Activated CD4-positive, alpha-beta T cell treated with anti-CD3 and anti-CD28 coated beads, Interleukin-2, amount 10 ng/mL, durations not matched to agents 24 days and 14 days (primary cell): ENCODE results near the gene SLC35D3. TPM values are rescaled to one million over a fixed set of nuclear protein-coding genes. Genes with fewer than 3 reads are reported as not detected.
"Not testable (repeated sequence)": the region's sequence is repeated elsewhere in the genome, so short reads cannot be mapped to it uniquely, and the experiment has no call there.

ENCODE experiments used
- DNase-seq: peaks from one replicate; pipeline ENCODE4 v3.0.0; 2022
- H3K27ac Mint-ChIP-seq: one replicate; pipeline ENCODE4 v1.8.0; 2022; ENCODE audit warnings: mild to moderate bottlenecking, mixed read lengths
- H3K27me3 Mint-ChIP-seq: one replicate; pipeline ENCODE4 v1.8.0; 2022; ENCODE audit warnings: mixed read lengths
- H3K36me3 Mint-ChIP-seq: one replicate; pipeline ENCODE4 v1.8.0; 2022; ENCODE audit warnings: low read depth, mild to moderate bottlenecking, mixed read lengths
- H3K4me1 Mint-ChIP-seq: one replicate; pipeline ENCODE4 v1.8.0; 2021; ENCODE audit warnings: mixed read lengths
- H3K4me3 Mint-ChIP-seq: one replicate; pipeline ENCODE4 v1.8.0; 2022; ENCODE audit warnings: mild to moderate bottlenecking, moderate library complexity, mixed read lengths
- H3K9me3 Mint-ChIP-seq: one replicate; pipeline ENCODE4 v1.8.0; 2021; ENCODE audit warnings: mixed read lengths
- intact Hi-C: fragments of 100-400 bp; cut with micrococcal nuclease; formaldehyde crosslinking; loops from one replicate; pipeline ENCODE4 v1.15.1; 2023
- total RNA-seq: library from RNA; stranded (reverse); gene quantifications from 2 replicates; pipeline ENCODE4 v1.2.3, GENCODE V29; 2022

SLC35D3 gene
- total RNA-seq, 1 donor from 2014 or later = not detected

DNA sequence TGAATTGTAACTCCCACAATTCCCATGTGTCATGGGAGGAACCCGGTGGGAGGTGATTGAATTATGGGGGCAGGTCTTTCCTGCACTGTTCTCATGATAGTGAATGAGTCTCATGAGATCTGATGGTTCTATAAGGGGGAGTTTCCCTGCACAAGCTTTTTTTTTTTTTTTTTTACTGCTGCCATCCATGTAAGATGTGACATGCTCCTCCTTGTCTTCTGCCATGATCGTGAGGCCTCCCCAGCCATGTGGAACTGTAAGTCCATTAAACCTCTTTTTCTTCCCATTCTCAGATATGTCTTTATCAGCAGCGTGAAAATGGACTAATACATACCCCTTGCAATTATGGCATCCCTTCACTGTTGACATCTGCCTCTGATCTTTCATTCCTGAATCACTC lies 17.6 kb upstream of the SLC35D3 start:
- H3K9me3 Mint-ChIP-seq, intact Hi-C loops, H3K27me3 Mint-ChIP-seq, H3K4me1 Mint-ChIP-seq, H3K36me3 Mint-ChIP-seq, H3K27ac Mint-ChIP-seq, DNase-seq, H3K4me3 Mint-ChIP-seq: not testable (repeated sequence)

DNA sequence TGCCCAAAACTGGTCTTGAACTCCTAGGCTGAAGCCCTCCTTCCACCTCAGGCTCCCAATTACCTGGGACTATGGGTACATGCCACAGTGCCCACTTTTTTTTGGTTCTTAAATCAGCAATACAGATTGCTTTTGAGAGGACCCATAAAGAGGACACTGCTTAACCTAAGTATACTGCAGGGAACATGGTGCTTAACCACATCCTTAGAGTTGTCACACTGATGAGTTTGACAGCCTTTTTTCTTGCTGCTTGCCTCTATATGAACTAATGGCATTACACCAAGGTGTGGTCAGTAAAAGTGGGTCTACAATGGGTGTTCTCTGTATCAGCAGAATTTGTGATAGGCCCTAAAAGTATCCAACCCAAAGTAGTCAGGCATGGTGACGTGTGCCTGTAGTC lies 7.2 kb upstream of the SLC35D3 start:
- Mint-ChIP-seq H3K27me3 (peaks cover 24% of the 10 kb centered on the region), H3K9me3 (no peaks in the 10 kb centered on the region), H3K27ac (no peak overlapping the region), H3K4me3 (no peak overlapping the region), H3K4me1 (peaks cover 2% of the 10 kb centered on the region), H3K36me3 (no peaks in the 10 kb centered on the region)
- no peak for DNase-seq
- intact Hi-C loops = no loop called here

DNA sequence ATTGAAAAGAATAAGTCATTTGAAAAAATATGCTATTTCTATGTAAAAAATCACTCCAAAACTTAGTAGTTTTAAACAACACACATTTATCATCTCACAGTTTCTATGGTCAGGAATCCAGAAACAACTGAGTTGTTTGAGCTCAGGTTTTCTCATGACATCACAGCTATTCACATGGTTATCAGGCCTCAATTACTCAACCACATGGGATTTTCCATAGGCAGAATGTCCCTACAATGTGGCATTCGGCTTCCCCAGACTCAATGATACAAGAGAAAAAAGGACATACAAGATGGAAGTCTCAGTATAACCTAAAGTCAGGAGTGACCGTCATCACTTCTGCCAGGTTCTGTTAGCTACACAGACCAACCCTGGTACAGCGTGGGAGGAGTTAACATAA lies 3.4 kb upstream of the SLC35D3 start:
- Mint-ChIP-seq H3K4me3 (no peak overlapping the region), H3K4me1 (peaks cover 22% of the 10 kb centered on the region), H3K27me3 (peaks cover 49% of the 10 kb centered on the region), H3K9me3 (no peaks in the 10 kb centered on the region), H3K27ac (no peak overlapping the region), H3K36me3 (no peaks in the 10 kb centered on the region)
- no peak for DNase-seq
- intact Hi-C loops = no loop called here

GRCh38 chr6:136920216-136920615 lies 1.9 kb upstream of the SLC35D3 start:
- no peaks in the 10 kb centered on the region for H3K36me3 Mint-ChIP-seq
- peaks cover 61% of the 10 kb centered on the region for H3K27me3 Mint-ChIP-seq
- peaks cover 22% of the 10 kb centered on the region for H3K4me1 Mint-ChIP-seq
- peak; percentile 61 for DNase-seq
- peak overlapping the region; percentile 83 for H3K4me3 Mint-ChIP-seq
- intact Hi-C loops = loop anchor here (2.0 to 5.0 kb wide), 2 partner anchors 275 to 577 kb away; no protein-coding TSS in a partner anchor
- H3K9me3 Mint-ChIP-seq = no peaks in the 10 kb centered on the region
- H3K27ac Mint-ChIP-seq = no peak overlapping the region

DNA sequence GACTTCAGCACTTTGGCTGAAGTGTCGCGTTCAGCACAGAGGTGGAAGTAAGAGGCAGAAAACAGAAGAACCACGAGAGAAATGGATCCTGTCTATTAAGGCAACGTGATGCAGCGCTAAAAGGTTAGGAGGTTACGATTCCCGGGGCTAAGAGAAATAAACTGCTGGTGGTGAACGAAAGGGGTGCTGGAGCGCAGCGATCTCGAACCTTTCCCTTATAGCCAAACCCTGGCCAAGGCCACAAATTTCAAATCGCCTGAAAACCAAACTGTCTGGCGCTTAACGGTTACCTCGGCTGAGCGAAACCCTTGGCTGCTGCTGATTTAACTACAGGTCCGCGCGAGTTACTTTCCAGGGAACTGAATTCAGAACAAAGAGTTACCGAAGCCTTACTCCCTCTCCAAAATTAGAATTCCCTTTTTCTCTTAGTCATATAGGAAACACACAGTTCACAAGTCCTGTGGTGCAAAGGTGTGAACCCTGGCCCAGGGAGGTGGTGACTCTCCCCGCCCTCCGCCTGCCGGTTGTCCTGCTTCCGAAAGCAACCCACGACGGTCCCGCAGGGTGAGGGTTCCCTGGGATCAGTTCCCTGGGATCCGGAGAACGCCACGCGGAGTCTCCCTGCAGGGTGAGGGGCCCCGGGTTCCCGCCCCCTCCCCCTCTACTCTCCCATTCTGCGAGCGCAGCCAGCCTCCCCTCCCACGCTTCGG lies 1.3 kb upstream of the SLC35D3 start:
- H3K36me3 Mint-ChIP-seq = no peaks in the 10 kb centered on the region
- H3K9me3 Mint-ChIP-seq = no peaks in the 10 kb centered on the region
- H3K4me1 Mint-ChIP-seq = peaks cover 22% of the 10 kb centered on the region
- H3K27ac Mint-ChIP-seq = peak overlapping the region; percentile 37
- peak; percentile 65 for DNase-seq
- intact Hi-C loops = loop anchor here (2.0 to 5.0 kb wide), 2 partner anchors 276 to 576 kb away; no protein-coding TSS in a partner anchor
- peak overlapping the region; percentile 83 for H3K4me3 Mint-ChIP-seq
- peaks cover 64% of the 10 kb centered on the region for H3K27me3 Mint-ChIP-seq

GRCh38 chr6:136921381-136921935 lies 643 bp upstream of the SLC35D3 start:
- Mint-ChIP-seq H3K27me3 (peaks cover 63% of the 10 kb centered on the region), H3K4me3 (peak overlapping the region; percentile 83), H3K36me3 (no peaks in the 10 kb centered on the region), H3K9me3 (no peaks in the 10 kb centered on the region), H3K27ac (no peak overlapping the region), H3K4me1 (peaks cover 22% of the 10 kb centered on the region)
- intact Hi-C loops = loop anchor here (2.0 to 5.0 kb wide), 2 partner anchors 277 to 576 kb away; no protein-coding TSS in a partner anchor
- peak; percentile 63 for DNase-seq

GRCh38 chr6:136922685-136923006 lies 545 bp downstream of the SLC35D3 start:
- Mint-ChIP-seq H3K27ac (no peak overlapping the region), H3K36me3 (no peaks in the 10 kb centered on the region), H3K4me3 (peak overlapping the region; percentile 82), H3K27me3 (peaks cover 63% of the 10 kb centered on the region), H3K4me1 (peaks cover 22% of the 10 kb centered on the region), H3K9me3 (no peaks in the 10 kb centered on the region)
- no peak for DNase-seq
- intact Hi-C loops = loop anchor here (5.0 kb wide), 1 partner anchor 575 kb away; no protein-coding TSS in a partner anchor

GRCh38 chr6:136923116-136923953 lies 1.2 kb downstream of the SLC35D3 start:
- Mint-ChIP-seq H3K36me3 (no peaks in the 10 kb centered on the region), H3K4me1 (peaks cover 22% of the 10 kb centered on the region), H3K4me3 (peak overlapping the region; percentile 62), H3K27me3 (peaks cover 58% of the 10 kb centered on the region), H3K9me3 (no peaks in the 10 kb centered on the region), H3K27ac (peak overlapping the region; percentile 48)
- intact Hi-C loops = loop anchor here (5.0 kb wide), 1 partner anchor 574 kb away; no protein-coding TSS in a partner anchor
- peak; percentile 57 for DNase-seq

DNA sequence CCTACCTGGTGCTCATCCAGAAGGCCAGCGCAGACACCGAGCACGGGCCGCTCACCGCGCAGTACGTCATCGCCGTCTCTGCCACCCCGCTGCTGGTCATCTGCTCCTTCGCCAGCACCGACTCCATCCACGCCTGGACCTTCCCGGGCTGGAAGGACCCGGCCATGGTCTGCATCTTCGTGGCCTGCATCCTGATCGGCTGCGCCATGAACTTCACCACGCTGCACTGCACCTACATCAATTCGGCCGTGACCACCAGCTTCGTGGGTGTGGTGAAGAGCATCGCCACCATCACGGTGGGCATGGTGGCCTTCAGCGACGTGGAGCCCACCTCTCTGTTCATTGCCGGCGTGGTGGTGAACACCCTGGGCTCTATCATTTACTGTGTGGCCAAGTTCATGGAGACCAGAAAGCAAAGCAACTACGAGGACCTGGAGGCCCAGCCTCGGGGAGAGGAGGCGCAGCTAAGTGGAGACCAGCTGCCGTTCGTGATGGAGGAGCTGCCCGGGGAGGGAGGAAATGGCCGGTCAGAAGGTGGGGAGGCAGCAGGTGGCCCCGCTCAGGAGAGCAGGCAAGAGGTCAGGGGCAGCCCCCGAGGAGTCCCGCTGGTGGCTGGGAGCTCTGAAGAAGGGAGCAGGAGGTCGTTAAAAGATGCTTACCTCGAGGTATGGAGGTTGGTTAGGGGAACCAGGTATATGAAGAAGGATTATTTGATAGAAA lies 2.0 kb downstream of the SLC35D3 start:
- Mint-ChIP-seq H3K4me1 (peaks cover 22% of the 10 kb centered on the region), H3K9me3 (no peaks in the 10 kb centered on the region), H3K36me3 (no peaks in the 10 kb centered on the region), H3K27me3 (peaks cover 51% of the 10 kb centered on the region), H3K27ac (peak overlapping the region; percentile 48), H3K4me3 (peak overlapping the region; percentile 59)
- intact Hi-C loops = loop anchor here (5.0 kb wide), 1 partner anchor 573 kb away; no protein-coding TSS in a partner anchor
- no peak for DNase-seq

GRCh38 chr6:136926383-136926782 lies 4.3 kb downstream of the SLC35D3 start:
- peaks cover 7% of the 10 kb centered on the region for H3K4me1 Mint-ChIP-seq
- H3K9me3 Mint-ChIP-seq = no peaks in the 10 kb centered on the region
- intact Hi-C loops = no loop called here
- no peak overlapping the region for H3K27ac Mint-ChIP-seq
- H3K27me3 Mint-ChIP-seq = peaks cover 38% of the 10 kb centered on the region
- no peak overlapping the region for H3K4me3 Mint-ChIP-seq
- DNase-seq = no peak
- H3K36me3 Mint-ChIP-seq = no peaks in the 10 kb centered on the region

GRCh38 chr6:136927292-136927691 lies 5.2 kb downstream of the SLC35D3 start:
- Mint-ChIP-seq H3K9me3 (no peaks in the 10 kb centered on the region), H3K4me3 (no peak overlapping the region), H3K36me3 (no peaks in the 10 kb centered on the region), H3K27me3 (peaks cover 38% of the 10 kb centered on the region), H3K4me1 (peaks cover 7% of the 10 kb centered on the region), H3K27ac (no peak overlapping the region)
- DNase-seq = peak; percentile 65
- intact Hi-C loops = no loop called here

DNA sequence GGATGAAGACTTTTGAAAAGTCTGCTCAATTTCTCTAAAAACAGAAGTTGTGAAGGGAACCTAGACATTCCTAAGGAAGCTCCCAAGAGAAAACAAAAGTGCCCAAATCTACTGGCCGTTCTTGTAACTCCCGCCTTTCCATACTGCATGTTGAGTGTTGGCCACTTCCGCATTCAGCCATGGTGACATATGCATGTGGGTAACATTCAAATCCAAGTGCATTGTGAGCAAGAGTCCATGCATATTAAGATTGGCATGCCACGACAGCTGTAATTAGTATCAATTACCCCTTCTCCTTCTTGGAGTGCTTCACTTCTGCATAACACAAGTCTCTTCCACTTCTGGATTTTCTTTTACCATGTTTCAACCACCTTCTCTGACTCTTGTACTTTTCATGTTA lies 8.4 kb downstream of the SLC35D3 start:
- H3K4me3 Mint-ChIP-seq = no peak overlapping the region
- peaks cover 38% of the 10 kb centered on the region for H3K27me3 Mint-ChIP-seq
- H3K36me3 Mint-ChIP-seq = no peaks in the 10 kb centered on the region
- no peaks in the 10 kb centered on the region for H3K9me3 Mint-ChIP-seq
- H3K27ac Mint-ChIP-seq = no peak overlapping the region
- intact Hi-C loops = no loop called here
- no peaks in the 10 kb centered on the region for H3K4me1 Mint-ChIP-seq
- DNase-seq = no peak

DNA sequence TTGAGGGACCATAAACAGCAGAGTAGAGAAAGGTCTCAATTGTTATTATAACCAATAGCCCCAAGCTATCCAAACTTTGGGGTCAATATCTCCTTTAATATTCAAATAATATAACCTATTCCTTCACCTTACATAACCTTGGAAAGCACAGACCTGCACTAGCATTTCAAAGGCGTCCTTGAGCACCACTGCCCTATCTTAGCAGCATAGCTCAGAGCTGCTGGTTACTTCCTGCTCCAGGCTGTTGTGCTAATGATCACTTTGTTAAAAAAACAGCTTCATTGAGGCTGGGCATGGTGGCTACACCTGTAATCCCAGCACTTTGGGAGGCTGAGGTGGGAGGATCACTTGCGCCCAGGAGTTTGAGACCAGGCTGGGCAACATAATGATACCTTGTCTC lies 10.5 kb downstream of the SLC35D3 start:
- no peak overlapping the region for H3K27ac Mint-ChIP-seq
- peaks cover 38% of the 10 kb centered on the region for H3K27me3 Mint-ChIP-seq
- no peaks in the 10 kb centered on the region for H3K9me3 Mint-ChIP-seq
- intact Hi-C loops = no loop called here
- no peak for DNase-seq
- no peaks in the 10 kb centered on the region for H3K4me1 Mint-ChIP-seq
- no peak overlapping the region for H3K4me3 Mint-ChIP-seq
- H3K36me3 Mint-ChIP-seq = no peaks in the 10 kb centered on the region
